GM19043 (cell line): Measurements from ENCODE around the gene CDH18.

Experiments used
- ATAC-seq: cut with Tn5 transposase; IDR thresholded peaks from one replicate; pipeline ENCODE4 v1.9.1; 2021; ENCODE audit warnings: low read depth; ENCODE audit not compliant: unreplicated experiment

CDH18 gene

DNA sequence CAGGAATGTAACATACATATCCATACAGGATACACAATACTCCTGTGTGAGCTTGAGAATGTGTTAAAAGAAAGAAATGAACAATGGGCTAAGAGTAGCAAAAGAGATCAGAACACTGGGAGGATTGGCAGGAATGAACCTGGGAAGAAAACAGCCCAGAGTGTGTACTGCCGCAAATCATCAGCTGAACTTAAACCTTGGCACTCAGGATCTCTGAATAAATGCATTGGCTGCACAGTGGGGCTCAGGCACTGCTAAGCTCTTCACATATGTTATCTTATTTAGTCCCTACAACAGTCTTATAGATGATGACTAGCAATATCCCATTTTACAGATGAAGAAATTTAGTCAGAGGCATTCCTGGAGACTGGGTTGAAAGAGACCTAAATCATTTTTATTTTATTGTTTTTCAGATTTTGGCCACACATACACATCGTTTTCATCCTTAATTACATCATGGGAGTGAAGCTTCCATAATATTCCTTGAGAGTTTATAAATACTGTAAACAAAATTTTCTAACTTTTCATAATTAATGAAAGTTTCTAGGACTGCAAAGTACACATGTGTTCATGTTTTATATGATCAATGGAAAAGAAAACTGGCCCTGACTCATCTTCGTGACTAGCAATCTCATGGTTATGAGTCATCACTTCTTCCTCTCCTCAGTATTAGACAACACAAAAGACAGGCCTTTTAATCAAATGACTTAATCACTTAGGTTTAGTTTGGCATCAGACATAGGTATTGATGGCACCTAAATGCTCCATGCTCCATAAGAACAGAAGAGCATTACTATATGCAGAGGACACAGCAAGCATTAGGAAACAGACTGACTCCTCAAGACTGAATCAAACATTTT, 59.2 kb downstream of the CDH18 start:
- no peak for ATAC-seq

DNA sequence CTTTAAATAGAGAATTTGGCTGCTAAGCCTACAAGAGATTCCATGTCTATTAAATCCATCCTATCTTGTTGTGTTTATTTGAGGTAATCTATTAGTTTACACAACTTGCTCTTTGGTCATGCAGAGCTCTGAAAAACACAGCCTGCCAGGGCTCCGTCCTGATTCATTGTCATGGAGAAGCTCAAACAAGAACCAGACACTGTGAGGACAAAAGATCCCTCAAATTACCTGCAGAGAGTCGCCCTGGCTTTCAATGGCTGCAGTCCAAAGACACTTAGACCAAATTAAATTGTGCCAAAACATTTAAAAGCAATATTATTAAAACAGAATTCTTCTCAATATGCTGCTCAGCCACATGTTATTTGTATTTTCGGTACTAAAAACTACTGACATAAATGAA, 60.1 kb downstream of the CDH18 start:
- ATAC-seq: no peak

DNA sequence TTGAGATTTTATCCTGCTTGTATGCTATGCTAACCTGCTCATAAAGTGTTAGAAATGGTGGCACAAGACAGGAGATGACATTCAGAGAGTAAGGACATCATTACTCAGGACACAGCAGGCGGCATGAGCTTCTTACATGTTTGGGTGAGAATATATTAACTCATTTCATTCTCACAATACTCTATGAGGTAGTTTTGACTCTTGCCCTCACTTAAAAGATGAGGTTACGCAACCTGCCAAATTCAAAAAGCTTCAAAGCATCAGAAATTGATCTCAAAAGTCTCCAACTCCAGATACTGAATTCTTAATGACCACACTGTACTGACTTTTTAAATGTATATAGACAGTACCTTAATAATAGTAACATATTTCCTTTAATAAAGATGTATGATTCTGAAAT, 60.8 kb downstream of the CDH18 start:
- no peak for ATAC-seq

DNA sequence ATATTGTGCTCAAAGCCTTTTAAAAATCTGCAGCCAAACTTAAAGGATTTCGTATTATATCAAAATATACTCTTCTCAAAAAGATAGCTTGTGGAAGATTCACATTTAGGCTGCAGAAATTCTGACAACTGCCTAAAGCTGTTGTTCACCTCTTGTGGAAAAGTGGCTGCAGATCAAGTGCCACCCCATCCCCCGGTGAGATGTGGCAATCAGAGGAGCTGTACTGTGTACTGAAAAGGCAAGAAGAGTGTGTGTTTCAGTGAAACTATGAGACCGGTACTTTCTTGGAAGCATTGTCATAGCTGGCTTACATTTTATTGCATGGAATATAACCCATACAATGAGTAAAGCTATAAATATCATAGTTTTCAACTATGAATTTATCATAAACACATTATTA, 64.3 kb downstream of the CDH18 start:
- no peak for ATAC-seq

DNA sequence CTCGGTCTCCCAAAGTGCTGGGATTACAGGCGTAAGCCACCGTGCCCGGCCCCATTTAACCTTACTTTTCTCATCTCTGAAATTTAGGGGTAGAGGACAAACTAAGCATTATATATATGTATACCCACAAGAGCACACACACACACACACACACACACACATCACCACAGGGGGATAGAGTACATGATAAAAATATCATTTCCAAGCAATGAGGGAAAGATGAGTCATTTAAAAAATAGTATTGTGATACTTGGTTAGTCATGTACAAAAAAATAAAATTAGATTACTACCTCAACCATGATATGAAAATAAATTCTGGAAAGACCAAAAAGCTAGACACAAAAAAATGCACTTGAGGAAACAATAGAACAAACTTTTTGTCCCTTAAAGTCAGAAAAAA, 67.2 kb downstream of the CDH18 start:
- ATAC-seq: no peak

DNA sequence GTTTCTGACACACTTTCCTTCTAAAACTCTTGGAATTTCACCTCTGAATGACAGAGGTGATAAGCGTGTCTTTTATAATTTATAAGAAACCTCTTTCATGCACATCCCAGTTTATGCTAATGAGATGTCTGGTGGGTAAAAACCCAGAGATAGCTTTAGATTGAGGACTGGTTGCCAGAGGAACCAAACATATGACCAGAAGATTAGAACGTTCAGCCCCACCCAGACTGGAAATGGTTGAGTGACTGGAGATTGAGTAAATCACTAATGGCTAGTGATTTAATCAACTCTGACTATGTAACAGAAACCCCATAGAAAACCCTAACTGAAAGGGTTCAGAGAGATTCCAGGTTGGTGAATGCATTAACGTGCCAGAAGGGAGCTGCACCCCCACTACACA, 69.2 kb downstream of the CDH18 start:
- no peak for ATAC-seq

DNA sequence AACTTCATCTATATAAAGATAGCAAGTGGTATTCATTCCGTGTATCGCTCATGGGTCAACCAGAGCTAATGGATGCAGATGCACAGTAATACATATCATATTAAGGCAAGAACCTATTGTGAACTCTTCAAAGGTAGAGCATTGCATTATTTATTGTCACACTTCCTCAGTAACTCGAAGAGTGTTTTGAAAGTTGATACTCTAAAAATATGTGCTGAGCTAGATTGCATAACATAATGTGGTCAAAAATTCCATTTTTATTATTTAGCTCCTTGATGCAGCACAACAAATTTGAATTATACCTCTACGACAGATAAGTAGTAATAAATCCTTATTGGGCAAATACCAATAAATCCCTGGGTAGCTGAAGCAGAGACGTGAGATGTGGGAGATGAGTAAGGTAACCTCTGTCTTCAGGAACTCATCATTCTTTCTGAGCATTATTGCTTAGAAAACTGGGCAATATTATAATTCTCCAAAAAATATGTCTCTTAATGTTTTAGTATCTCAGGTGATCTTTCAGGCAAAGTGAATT, 70.3 kb downstream of the CDH18 start:
- ATAC-seq: no peak

DNA sequence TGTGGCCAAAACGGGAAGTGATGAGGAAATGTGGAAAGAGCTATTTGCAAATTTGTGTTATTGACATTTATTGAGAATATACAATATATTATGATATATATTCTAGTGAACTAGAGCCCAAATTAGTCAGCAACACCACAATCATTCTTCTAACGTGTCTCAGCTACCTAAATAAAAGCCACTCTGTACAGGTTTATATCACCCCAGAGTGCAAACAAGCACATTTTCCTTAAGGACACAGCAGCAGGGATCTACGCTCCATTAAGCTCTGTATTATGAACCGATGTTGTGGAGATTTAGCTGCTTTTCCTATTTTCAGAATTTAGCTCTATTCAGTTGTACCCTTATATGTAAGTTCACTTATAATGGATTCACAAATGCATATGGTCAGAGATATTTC, 77.9 kb downstream of the CDH18 start:
- ATAC-seq: no peak

DNA sequence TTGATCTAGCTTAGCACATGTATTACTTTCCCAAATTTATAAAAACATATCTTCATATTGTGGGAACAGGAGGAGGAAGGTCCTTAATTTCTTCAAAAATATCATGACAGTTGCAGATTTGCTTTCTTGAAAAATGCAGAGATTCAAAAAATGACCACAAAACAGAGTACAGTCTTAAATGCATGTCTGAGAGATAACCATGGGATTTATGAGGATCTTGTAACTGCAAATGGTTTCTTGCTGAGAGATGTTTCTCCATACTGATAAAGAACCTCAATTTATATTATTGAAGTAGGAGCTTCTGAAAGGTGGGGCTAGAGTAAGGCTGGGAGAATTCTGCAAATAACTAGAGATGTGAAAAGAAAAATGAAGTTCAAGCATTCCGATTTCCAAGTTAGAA, 83.2 kb downstream of the CDH18 start:
- no peak for ATAC-seq

DNA sequence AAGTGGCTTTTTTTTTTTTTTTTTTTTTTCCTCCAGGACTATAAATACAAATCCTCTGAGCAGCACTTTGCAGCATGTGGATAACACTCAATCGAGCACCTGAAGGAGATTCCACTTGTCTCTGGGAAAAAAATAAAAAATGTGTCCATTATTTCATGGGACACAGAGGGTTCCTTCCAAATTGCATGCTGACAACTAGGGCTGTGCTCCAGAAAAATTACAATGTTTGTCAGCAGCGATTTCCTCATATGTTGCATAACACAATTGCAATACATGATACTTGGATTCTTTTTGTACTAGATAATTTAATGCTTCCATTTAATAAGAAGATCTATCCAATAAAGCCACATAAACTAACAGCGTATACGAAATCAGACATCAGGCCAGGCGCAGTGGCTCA, 84.4 kb downstream of the CDH18 start:
- ATAC-seq: no peak

DNA sequence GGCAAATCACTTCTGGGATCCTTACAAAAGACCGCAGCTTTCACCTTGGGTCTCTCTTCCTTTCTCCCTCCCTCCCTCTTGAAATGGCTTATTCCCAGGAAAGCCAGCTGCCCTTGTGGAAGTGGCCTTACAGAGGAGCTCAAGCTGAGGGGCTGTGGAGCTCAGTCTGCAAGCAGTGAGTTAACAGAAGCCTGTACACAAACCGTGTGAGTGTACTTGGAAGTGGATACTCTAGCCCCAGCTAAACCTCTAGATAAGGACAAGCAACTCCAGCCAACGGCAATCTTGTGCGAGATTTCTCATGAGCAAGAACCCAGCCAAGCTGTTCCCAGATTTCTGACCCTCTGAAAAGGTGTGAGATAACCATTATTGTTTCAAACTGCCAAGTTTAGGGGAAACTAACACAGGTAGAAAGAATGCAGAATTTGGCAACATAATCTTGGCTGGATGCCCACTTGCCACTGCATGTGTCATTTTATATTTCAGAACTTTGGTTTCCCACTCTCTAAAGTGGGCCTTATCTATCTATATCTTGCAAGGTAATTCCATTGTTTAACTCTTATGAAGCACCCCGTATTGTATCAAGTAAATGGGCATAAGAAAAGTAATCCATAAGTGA, 85.6 kb downstream of the CDH18 start:
- no peak for ATAC-seq

DNA sequence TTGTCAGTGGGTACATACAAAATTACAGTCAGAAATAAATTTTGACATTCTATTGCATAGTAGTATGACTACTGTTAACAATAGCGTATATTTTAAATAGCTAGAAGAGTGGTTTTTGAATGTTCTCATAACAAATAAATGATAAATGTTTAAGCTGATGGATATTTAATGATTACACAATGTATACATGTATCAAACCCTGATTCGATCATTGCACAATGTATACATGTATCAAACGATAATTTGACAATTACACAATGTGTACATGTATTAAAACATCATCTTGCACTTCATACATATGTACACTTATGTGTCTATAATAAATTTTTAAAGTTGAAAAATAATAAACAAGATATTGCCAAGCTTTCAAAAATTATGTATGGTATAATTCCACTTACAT, 87.7 kb downstream of the CDH18 start:
- ATAC-seq: no peak

DNA sequence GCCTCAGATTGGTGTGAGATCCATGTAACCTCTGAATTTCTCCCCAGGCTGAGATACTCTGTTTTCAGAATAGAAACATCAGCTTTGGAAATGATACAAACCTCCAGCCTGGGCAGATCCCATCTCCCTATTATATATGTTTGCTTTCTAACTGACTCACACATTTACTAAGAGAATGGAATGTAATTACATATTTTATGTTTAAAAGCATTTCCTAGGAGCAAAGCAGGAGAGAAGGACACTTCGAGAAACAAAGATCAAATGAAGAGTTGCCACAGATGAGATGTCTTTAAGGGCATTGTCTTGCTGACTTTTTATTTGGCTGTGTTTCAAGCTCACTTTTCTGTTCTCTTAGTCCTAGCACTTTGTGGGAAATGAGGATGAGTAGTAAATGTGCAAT, 96.3 kb downstream of the CDH18 start:
- ATAC-seq: no peak

DNA sequence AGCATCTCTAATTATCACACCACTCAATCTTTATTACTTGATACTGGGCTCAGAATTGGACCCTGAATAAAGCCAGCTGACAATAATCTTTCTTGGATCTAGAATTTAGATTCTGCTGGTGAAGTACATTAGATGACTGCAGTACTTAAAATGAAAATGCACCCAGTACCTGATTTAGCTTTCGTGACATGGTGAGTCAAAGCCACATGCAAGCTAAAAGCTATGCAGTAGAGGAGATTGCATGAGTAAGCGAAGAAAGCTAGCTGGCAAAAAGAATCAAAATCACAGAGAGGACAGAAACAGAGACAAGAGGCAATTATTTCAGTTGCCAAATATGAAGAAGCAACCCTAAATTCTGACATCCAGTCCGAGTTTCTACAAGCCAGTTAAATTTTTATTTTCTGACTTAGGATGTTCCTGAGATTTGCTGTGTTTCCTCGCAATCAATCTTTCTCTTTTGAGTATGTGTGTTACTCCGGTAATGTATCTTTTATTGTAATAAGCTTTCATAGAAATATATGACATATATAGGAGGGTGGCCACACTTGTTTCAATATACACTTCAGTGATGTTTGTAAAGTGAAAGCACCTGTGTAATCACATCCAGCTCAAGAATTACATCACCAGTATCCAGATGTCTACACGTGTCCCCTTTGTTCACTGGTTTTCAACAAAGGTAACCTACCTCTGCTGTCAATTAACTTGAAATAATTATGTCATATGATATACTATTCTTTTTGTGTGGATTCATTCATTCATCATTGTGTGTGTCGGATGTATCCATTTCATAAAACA, 101.7 kb downstream of the CDH18 start:
- ATAC-seq: no peak

DNA sequence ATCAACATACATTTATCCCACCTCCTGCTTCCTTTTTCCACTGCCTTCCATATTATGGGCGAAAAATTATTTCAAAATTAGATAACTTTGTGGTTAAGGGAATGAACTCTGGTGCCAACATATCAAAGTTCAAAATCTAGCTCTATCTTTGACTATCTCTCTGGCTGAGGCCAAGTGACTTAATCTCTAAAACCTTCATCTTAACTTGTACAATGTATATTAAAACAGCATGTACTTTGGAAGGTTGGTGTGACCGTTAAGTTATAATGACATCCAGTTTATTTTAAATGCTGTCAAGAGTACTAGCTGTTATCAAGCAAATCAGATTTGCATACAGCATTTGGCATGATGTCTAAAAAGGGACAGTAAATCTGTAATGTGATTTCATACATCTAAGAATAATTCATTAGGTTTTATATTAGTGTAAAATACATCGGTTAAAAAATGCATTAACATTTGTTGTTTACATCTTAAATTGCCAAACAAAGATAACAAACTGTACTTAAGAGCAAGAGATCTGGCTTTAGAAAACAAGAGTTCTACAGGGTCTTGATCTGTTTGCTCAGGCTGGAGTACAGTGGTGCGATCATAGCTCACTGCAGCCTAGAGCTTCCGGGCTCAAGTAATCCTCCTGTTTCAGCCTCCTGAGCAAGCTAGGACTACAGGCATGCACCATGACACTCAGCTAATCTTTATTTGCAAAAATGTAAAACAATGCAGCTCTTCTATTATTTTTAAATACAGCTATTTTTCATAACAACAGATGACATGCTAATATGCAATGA, 102.8 kb downstream of the CDH18 start:
- no peak for ATAC-seq

DNA sequence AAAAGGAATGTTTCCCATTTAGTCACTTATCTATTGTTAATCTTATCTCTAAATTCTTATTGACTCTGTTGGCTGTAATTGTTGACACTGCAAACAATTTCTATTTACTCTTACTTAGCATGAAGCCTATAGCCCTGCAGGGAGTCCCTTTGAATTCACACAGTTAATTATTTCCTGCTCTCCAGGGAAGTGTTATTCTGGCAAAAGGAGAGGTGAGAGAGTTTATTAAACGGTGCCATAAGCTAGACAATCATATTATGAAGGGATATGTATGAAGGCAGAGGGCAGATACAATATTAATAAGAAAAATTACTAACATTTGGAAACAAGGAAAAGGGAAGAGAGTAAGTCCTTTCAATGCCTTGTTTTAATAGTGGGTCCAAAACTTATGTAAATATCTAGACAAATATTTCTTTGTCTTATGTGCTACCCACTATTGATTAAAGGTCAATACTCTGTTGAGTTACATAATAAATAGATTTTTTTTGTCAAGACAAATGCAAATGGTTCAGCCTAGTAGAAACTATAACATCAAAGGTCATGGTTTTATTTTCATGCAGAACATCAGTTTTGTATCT, 107.1 kb downstream of the CDH18 start:
- no peak for ATAC-seq

DNA sequence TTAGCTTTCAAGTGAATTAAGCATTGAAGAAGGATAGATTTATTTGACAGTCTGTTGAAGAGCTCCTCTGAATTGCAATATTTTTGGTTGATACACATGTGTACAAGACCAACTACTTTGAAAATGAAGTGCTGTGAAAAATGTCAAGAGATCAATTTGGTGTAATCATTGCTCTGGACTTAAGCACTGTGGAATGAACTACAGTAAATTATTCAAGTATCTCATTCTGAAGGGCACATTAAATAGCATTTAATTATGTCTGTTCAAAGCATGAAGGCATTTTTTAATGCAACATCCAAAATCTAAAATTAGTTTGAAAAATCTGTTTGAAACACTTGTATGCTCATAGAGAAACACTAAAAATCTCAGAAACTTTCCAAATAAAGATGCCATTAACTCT, 107.5 kb downstream of the CDH18 start:
- ATAC-seq: no peak

DNA sequence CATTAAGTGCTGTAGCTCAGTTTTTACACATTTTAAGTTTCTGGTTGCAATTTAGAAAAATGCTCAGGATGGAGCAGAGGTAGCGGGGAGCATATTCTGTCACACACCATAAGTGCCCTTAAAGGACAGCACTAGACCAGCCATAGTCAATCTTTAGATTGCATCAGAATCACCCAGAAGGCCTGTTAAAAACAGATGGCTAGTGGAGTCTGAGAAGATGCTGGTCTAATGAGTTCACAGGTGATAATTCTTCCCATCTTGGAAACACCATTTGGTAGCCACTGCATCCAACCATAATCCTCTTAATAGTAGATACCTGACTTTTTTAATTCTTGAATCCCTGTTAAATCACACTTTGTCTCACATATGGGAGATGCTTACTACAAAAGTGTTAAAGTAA, 113.2 kb downstream of the CDH18 start:
- no peak for ATAC-seq

DNA sequence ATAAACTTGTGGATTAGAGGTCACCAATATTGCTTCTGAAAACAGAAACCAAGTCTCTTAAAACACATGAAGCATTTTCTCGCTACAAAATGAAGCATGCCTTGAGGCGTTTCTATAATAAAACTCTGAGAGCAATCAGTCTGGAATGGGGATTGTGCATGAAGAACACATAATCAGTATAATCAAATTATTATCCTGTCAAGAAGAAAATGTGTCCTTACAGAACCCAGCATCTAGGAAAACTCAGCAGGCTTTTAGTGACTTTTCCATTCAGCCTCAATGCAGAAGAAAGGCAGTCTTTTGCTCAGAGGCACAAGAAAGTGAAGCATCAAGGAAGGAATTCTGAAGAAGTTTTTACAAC, 121.9 kb downstream of the CDH18 start:
- ATAC-seq: no peak

DNA sequence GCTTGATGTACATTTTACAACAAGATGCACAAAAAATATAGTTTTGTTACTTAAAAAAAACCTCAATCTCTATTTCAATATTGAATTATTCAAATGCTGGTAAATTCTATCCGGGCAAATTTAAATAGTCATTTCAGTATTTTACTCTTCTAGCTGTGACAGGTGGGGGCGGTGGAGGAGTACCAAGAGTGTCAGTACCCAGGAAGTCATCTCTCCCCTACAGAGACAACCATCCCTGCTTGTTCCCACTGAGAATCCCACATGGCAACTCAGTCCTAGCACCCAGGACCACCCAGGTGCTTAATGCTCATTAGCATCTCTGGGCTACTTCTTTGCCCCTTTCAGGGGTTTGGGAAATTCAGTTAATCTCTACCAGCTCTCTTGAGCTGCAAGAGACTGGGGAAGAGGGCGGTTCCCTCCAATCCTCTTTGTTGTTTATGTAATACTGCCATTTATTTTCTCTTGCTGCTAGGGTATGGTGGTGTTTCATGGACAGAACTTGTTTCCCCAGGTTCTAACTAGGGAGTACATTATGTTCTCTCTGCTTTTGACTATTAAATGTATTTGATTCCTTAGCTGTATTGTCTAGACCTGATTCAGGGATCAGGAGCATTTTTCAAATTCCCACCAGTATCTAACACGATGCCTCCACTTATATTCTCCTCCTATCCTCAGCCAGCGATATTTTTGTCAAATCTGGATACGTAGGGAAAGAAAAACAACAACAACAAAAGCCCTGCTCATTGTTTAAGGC, 122.5 kb downstream of the CDH18 start:
- no peak for ATAC-seq
